ENCODE results near the gene OR10C1. TPM values are rescaled to one million over a fixed set of nuclear protein-coding genes. Genes with fewer than 3 reads are reported as not detected.

OR10C1 gene, protein sequence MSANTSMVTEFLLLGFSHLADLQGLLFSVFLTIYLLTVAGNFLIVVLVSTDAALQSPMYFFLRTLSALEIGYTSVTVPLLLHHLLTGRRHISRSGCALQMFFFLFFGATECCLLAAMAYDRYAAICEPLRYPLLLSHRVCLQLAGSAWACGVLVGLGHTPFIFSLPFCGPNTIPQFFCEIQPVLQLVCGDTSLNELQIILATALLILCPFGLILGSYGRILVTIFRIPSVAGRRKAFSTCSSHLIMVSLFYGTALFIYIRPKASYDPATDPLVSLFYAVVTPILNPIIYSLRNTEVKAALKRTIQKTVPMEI
- not detected in 5 replicates for total RNA-seq (2022; extraction: Qiagen RNA extraction)

DNA sequence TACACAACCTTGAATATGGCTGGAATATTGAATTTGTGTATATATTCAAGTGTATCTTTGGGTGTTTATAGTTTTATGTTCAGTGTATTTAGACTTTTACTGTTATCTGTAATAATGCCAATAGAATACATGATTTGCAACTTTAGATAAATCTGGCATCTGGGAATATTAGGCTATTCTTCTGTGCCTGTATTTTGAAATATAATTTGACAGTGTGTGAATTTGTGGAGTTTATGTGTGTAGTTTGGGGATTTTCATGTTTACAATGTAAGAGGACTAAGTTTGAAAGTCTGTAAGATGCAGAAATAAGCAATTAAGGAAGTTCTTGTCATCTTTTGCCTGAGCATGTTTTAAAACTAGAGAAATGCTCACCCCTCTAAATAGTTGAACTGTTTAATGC lies at the start of gene OR10C1:
Gene OR10C1 (plus strand): TSS at position 301 of the 400 bp plus-strand sequence. CDS start 710 bp downstream, outside the sequence.

DNA sequence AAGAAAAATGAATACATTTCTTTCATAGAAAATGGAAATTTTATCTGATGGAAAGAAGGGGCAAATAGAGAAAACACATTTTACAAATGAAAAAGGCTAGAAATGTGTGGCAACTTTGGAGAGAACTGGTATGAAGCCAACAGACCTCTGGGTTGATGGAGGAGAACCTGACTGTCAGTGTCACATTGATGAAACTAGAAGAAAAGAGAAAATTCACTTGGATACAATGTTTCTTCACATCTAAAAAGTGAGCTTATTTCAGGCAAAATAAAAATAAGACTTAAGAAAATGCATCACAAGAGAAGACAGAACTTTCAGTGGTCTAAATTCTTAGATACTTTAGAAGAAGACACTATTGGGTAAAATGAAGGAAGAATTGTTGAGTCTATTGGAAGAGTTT lies 43.8 kb upstream of the OR10C1 start, which contains the start of gene OR12D2:
Gene OR12D2 (plus strand): TSS at position 301 of the 400 bp plus-strand sequence. CDS start 1,069 bp downstream, outside the sequence.

DNA sequence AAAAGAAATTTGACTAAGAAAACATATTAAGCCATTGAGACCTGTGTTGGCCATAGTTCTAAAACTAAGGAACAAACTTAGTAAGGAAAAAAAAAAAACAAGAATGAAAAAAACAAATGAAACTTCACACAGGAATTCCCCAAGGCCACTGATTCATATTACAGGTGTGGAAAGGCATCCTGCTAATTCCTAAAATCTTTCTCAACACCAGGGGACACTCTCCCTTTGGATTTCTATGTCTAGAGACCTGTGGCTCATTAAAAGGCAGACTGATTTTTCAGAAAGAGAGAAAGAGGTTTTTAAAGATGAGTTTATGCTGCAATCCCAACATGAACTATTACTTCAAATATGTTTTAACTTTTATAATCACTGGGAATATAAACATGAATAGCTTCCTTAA lies 24.5 kb upstream of the OR10C1 start, which contains the start of gene OR12D1:
Gene OR12D1 (plus strand): TSS at position 341 of the 400 bp plus-strand sequence.

DNA sequence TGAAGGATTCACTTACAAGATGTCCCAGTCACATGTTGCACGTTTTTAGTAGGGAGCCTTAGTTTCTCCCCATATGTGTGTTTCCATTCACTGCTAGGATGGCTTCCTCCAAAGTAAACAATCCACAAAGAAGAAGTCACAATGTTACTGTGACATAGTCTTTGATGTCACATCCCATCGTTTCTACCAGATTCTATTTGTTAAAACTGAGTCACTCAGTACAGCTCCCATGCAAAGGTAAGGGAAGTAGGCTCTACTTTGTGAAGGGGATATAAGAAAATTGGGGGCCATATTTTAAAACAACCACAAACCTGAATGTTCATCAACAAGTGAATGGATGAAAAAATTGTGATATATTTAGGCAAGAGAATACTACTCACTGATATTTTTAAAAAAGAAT lies 17.9 kb downstream of the OR10C1 start, which contains the start of the genes OR11A1 and OR2H1:
Gene OR11A1 (minus strand): TSS at position 101 of the 400 bp plus-strand sequence. CDS start 29,430 bp downstream, outside the sequence.
Gene OR2H1 (plus strand): TSS at position 185 of the 400 bp plus-strand sequence. CDS start 4,615 bp downstream, outside the sequence.

DNA sequence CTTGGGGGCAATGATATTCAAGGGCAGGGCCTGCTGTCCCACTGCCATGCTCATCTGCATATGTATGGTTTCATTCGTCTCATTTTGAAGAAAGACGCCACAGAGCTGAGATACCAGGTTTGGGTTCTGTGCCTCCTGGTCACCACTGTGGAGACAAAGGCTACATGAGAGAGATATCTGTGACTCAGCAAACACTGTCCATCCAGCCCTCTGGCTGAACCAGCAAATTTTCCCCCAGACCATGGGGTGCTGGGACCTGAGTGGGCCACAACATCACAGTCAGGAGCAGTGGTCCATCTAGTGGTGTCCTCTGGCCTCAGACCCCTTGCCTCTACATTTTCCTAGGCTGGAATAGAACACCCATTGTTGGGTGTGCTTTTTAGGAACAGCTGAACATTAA lies 48.6 kb downstream of the OR10C1 start, which contains the start of gene MAS1L:
Gene MAS1L (minus strand): TSS at position 297 of the 400 bp plus-strand sequence. CDS start 54 bp downstream, at position 243.

Other genes starting within 250 kb of the OR10C1 start
- gene OR14J1, start 137.6 kb upstream of the OR10C1 start, total RNA-seq (2022; extraction: Qiagen RNA extraction): not detected in 5 replicates
- not detected in 5 replicates for gene OR5V1, start 70.4 kb upstream of the OR10C1 start, total RNA-seq (2022; extraction: Qiagen RNA extraction)
- gene OR12D3, start 64.0 kb upstream of the OR10C1 start, total RNA-seq (2022; extraction: Qiagen RNA extraction): not detected in 5 replicates
- not detected in 5 replicates for gene OR12D2, start 43.7 kb upstream of the OR10C1 start, total RNA-seq (2022; extraction: Qiagen RNA extraction)
- gene OR12D1, start 24.4 kb upstream of the OR10C1 start, total RNA-seq (2022; extraction: Qiagen RNA extraction): not detected in 5 replicates
- gene OR11A1, start 17.8 kb downstream of the OR10C1 start, total RNA-seq (2022; extraction: Qiagen RNA extraction): not detected in 5 replicates
- not detected in 5 replicates for gene OR2H1, start 17.8 kb downstream of the OR10C1 start, total RNA-seq (2022; extraction: Qiagen RNA extraction)
- not detected in 5 replicates for gene MAS1L, start 48.6 kb downstream of the OR10C1 start, total RNA-seq (2022; extraction: Qiagen RNA extraction)
- 0.46 to 0.99 TPM (median 0.64 TPM) in 5 replicates for gene UBD, start 120.4 kb downstream of the OR10C1 start, total RNA-seq (2022; extraction: Qiagen RNA extraction)
- gene OR2H2, start 145.8 kb downstream of the OR10C1 start, total RNA-seq (2022; extraction: Qiagen RNA extraction): not detected in 5 replicates
- gene GABBR1, start 193.9 kb downstream of the OR10C1 start, total RNA-seq (2022; extraction: Qiagen RNA extraction): 3.9 to 7.9 TPM (median 6.2 TPM) in 5 replicates
- gene MOG, start 217.8 kb downstream of the OR10C1 start, total RNA-seq (2022; extraction: Qiagen RNA extraction): not detected in 5 replicates
- not detected in 5 replicates for gene ZFP57, start 241.8 kb downstream of the OR10C1 start, total RNA-seq (2022; extraction: Qiagen RNA extraction)